Parathyroid adenoma (tissue), 2 donors: ENCODE results near the gene SRC.

ENCODE experiments used
- H2AFZ ChIP-seq: fragments of 300-600 bp; sonication (generic); one replicate; pipeline ENCODE4 v1.7.0; 2017; ENCODE audit warnings: antibody characterized with exemption, mild to moderate bottlenecking
- H3K27ac ChIP-seq: fragments of 300-600 bp; sonication (generic); one replicate; pipeline ENCODE4 v1.7.0; 2017
- H3K27me3 ChIP-seq: fragments of 300-600 bp; sonication (generic); one replicate; pipeline ENCODE4 v1.7.0; 2017; ENCODE audit warnings: low read length; ENCODE audit not compliant: control insufficient read depth, insufficient read depth
- H3K36me3 ChIP-seq: fragments of 300-600 bp; sonication (generic); one replicate; pipeline ENCODE4 v1.7.0; 2017; ENCODE audit warnings: low read length; ENCODE audit not compliant: control insufficient read depth, insufficient read depth
- H3K4me1 ChIP-seq: fragments of 300-600 bp; sonication (generic); one replicate; pipeline ENCODE4 v1.7.0; 2017; ENCODE audit warnings: control low read depth
- H3K4me2 ChIP-seq: fragments of 300-600 bp; sonication (generic); one replicate; pipeline ENCODE4 v1.7.0; 2017; ENCODE audit warnings: low read length
- H3K4me3 ChIP-seq: fragments of 300-600 bp; sonication (generic); one replicate; pipeline ENCODE4 v1.7.0; 2017; ENCODE audit warnings: low read depth, low read length
- H3K79me2 ChIP-seq: fragments of 300-600 bp; sonication (generic); one replicate; pipeline ENCODE4 v1.7.0; 2017; ENCODE audit warnings: control low read depth
- H3K9ac ChIP-seq: fragments of 300-600 bp; sonication (generic); one replicate; pipeline ENCODE4 v1.7.0; 2017; ENCODE audit warnings: mild to moderate bottlenecking
- H3K9me3 ChIP-seq: fragments of 300-600 bp; sonication (generic); one replicate; pipeline ENCODE4 v1.7.0; 2017; ENCODE audit warnings: low read length; ENCODE audit not compliant: control insufficient read depth
- CTCF ChIP-seq: fragments of 300-600 bp; sonication (generic); IDR thresholded peaks from one replicate; pipeline ENCODE4 v1.7.0; 2017; ENCODE audit warnings: antibody characterized with exemption, mild to moderate bottlenecking
- donor health status: primary hyperparathyroidism.

SRC gene

GRCh38 chr20:37350649-37351574 lies 5.0 kb downstream of the SRC start:
- H3K27me3 ChIP-seq = no peaks in the 10 kb centered on the region
- no peak overlapping the region for H3K27ac ChIP-seq

GRCh38 chr20:37351689-37352607 lies 6.0 kb downstream of the SRC start:
- Histone ChIP-seq H3K27ac (no peak overlapping the region), H3K9ac (no peak overlapping the region), H3K36me3 (no peaks in the 10 kb centered on the region), H2AFZ (no peak overlapping the region), H3K27me3 (no peaks in the 10 kb centered on the region), H3K4me1 (no peaks in the 10 kb centered on the region), H3K4me2 (no peak overlapping the region), H3K9me3 (no peaks in the 10 kb centered on the region), H3K4me3 (no peak overlapping the region), H3K79me2 (peaks cover 16% of the 10 kb centered on the region)
- TF ChIP-seq CTCF = no peak

More at GRCh38 chr20:37350649-37351574, 5.0 kb downstream of the SRC start:
- Histone ChIP-seq H3K9ac (no peak overlapping the region), H3K4me1 (no peaks in the 10 kb centered on the region), H3K9me3 (no peaks in the 10 kb centered on the region), H3K4me3 (no peak overlapping the region), H3K36me3 (no peaks in the 10 kb centered on the region), H3K79me2 (peaks cover 16% of the 10 kb centered on the region), H2AFZ (no peak overlapping the region), H3K4me2 (no peak overlapping the region)
- no peak for TF ChIP-seq CTCF

GRCh38 chr20:37352608-37352980 lies 6.7 kb downstream of the SRC start:
- no peaks in the 10 kb centered on the region for H3K4me1 ChIP-seq
- H3K9ac ChIP-seq = no peak overlapping the region
- no peaks in the 10 kb centered on the region for H3K27me3 ChIP-seq
- no peak overlapping the region for H3K27ac ChIP-seq
- no peak overlapping the region for H3K4me2 ChIP-seq
- TF ChIP-seq CTCF = no peak
- H3K79me2 ChIP-seq = peaks cover 16% of the 10 kb centered on the region
- H3K9me3 ChIP-seq = no peaks in the 10 kb centered on the region
- no peak overlapping the region for H3K4me3 ChIP-seq
- H3K36me3 ChIP-seq = no peaks in the 10 kb centered on the region
- no peak overlapping the region for H2AFZ ChIP-seq

GRCh38 chr20:37353285-37353849 lies 7.4 kb downstream of the SRC start:
- Histone ChIP-seq H3K27me3 (no peaks in the 10 kb centered on the region), H3K9ac (no peak overlapping the region), H3K4me1 (peaks cover 2% of the 10 kb centered on the region), H3K79me2 (peaks cover 16% of the 10 kb centered on the region), H3K9me3 (no peaks in the 10 kb centered on the region), H3K36me3 (no peaks in the 10 kb centered on the region), H3K27ac (no peak overlapping the region), H2AFZ (no peak overlapping the region), H3K4me2 (no peak overlapping the region), H3K4me3 (no peak overlapping the region)
- no peak for TF ChIP-seq CTCF
